Fibroblast of lung (primary cell): Measurements from ENCODE around the gene CLDN34. TPM values are rescaled to one million over a fixed set of nuclear protein-coding genes. Genes with fewer than 3 reads are reported as not detected.

Experiments used
- DNase-seq, 2 donors: peaks; one replicate each; pipeline versions ENCODE4 v3.0.0 to v3.0.0-alpha.2; 2010; ENCODE audit warnings: low read depth in 2 of 2
- H2AFZ ChIP-seq: 2 replicates; pipeline ENCODE4 v1.5.1; 2012; ENCODE audit warnings: low read length, control low read depth, inconsistent platforms
- H3K27ac ChIP-seq: 2 replicates; pipeline ENCODE4 v1.5.1; 2011; ENCODE audit warnings: low read length, control low read depth; ENCODE audit not compliant: insufficient read depth
- H3K27me3 ChIP-seq: 2 replicates; pipeline ENCODE4 v1.5.1; 2011; ENCODE audit warnings: mild to moderate bottlenecking, low read length; ENCODE audit not compliant: control insufficient read depth, insufficient read depth
- H3K36me3 ChIP-seq: 2 replicates; pipeline ENCODE4 v1.5.1; 2011; ENCODE audit warnings: low read length; ENCODE audit not compliant: control insufficient read depth, insufficient read depth
- H3K4me1 ChIP-seq: 2 replicates; pipeline ENCODE4 v1.5.1; 2011; ENCODE audit warnings: low read length; ENCODE audit not compliant: control insufficient read depth, insufficient read depth; ENCODE audit errors: extremely low read depth
- H3K4me2 ChIP-seq: 2 replicates; pipeline ENCODE4 v1.5.1; 2011; ENCODE audit warnings: low read length, control low read depth; ENCODE audit not compliant: insufficient read depth; ENCODE audit errors: extremely low read depth
- H3K4me3 ChIP-seq, 4 experiments: fragments of 200-600 bp in 1 of 4; sonication (generic) in 1 of 4; replicated peaks in 1 of 4; 2 replicates each; pipeline ENCODE4 v1.5.1; 2011 to 2016; ENCODE audit warnings: low read length in 4 of 4, low read depth in 3 of 4, mild to moderate bottlenecking in 3 of 4, control low read depth in 2 of 4, inconsistent platforms in 1 of 4, mixed read lengths in 1 of 4; ENCODE audit not compliant: insufficient read depth in 1 of 4; ENCODE audit errors: control extremely low read depth in 1 of 4
- H3K79me2 ChIP-seq: 2 replicates; pipeline ENCODE4 v1.5.1; 2012; ENCODE audit warnings: mild to moderate bottlenecking, low read length, inconsistent platforms; ENCODE audit not compliant: control insufficient read depth, insufficient read depth
- H3K9ac ChIP-seq: 2 replicates; pipeline ENCODE4 v1.5.1; 2011; ENCODE audit warnings: mild to moderate bottlenecking, low read length, control low read depth; ENCODE audit not compliant: insufficient read depth
- H3K9me3 ChIP-seq: 2 replicates; pipeline ENCODE4 v1.5.1; 2012; ENCODE audit warnings: low read depth, low read length; ENCODE audit not compliant: control insufficient read depth, insufficient read depth
- H4K20me1 ChIP-seq: 2 replicates; pipeline ENCODE4 v1.5.1; 2011; ENCODE audit warnings: low read length; ENCODE audit not compliant: control insufficient read depth, insufficient read depth; ENCODE audit errors: extremely low read depth
- CTCF ChIP-seq, 2 donors: IDR thresholded peaks in 1 of 2; conservative IDR thresholded peaks in 1 of 2; 1 replicate in 1 of 2; 2 replicates in 1 of 2; pipeline ENCODE4 v1.5.1; 2011 to 2012; ENCODE audit warnings: low read length in 2 of 2, control low read depth in 1 of 2, inconsistent platforms in 1 of 2, low read depth in 1 of 2, mild to moderate bottlenecking in 1 of 2
- EZH2 ChIP-seq: IDR thresholded peaks from 2 replicates; pipeline ENCODE4 v1.5.1; 2012; ENCODE audit warnings: low read length, control low read depth, mild to moderate bottlenecking; ENCODE audit errors: missing control alignments
- polyA plus RNA-seq, 2 donors: library from polyadenylated mRNA; depleted of rRNA in 1 of 2; stranded (reverse) in 1 of 2; unstranded in 1 of 2; fragments of >200 nt; gene quantifications; 2 replicates each; pipeline ENCODE4 v1.2.1, GENCODE V29; 2011 to 2012; ENCODE audit warnings: missing spikeins in 1 of 2
- total RNA-seq: library from RNA; depleted of rRNA; stranded (reverse); fragments of >200 nt; gene quantifications from 2 replicates; pipeline ENCODE4 v1.2.1, GENCODE V29; 2014

CLDN34 gene
- total and polyA plus RNA-seq, 2 donors (not counting 1 experiment from before 2014, with no cell fraction given), result not detected

GRCh38 chrX:10007621-10008020 lies 40.5 kb downstream of the CLDN34 start:
- no peaks in the 10 kb centered on the region for H3K36me3 ChIP-seq
- H3K79me2 ChIP-seq, result no peaks in the 10 kb centered on the region
- TF ChIP-seq CTCF (conservative IDR thresholded peaks at IDR 0.05 in 1 of 2, IDR thresholded peaks at IDR 0.05 in 1 of 2; ENCODE audit: low read depth in 1 of 2, low read length in 2 of 2), result no peak
- TF ChIP-seq EZH2, result no peak
- H3K4me1 ChIP-seq, result peaks cover 3% of the 10 kb centered on the region
- DNase-seq, result peak; percentile 42 to 68
- H2AFZ ChIP-seq, result no peak overlapping the region
- no peaks in the 10 kb centered on the region for H3K9me3 ChIP-seq
- H3K4me3 ChIP-seq, result no peak overlapping the region
- no peaks in the 10 kb centered on the region for H3K27me3 ChIP-seq
- H3K27ac ChIP-seq, result no peak overlapping the region
- no peak overlapping the region for H3K4me2 ChIP-seq
- H3K9ac ChIP-seq, result no peak overlapping the region
- no peaks in the 10 kb centered on the region for H4K20me1 ChIP-seq

DNA sequence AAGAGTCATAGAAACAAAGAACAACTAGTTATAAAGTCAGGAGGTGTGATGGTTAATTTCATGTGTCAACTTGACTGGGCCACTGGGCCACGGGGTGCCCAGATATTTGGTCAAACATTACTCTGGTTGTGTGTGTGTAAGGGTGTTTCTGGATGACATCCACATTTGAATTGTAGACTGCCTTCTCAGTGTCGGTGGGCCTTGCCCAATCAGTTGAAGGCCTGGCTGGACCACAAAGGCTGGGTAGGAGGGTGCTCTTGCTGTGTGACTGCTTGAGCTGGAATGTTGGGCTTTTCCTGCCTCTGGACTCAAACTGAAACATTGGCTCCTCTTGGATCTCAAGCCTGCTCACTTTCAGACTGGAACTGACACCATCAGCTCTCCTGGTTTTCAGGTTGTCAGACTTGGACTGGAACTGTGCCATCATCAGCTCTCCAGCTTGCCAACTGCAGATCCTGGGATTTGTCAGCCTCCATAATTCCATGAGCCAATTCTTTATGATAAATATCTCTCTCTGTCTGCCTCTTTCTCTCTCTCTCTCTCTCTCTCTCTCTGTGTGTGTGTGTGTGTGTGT lies 41.4 kb downstream of the CLDN34 start:
- peaks cover 3% of the 10 kb centered on the region for H3K4me1 ChIP-seq
- H3K4me2 ChIP-seq, result no peak overlapping the region
- H3K27ac ChIP-seq, result no peak overlapping the region
- TF ChIP-seq CTCF (conservative IDR thresholded peaks at IDR 0.05 in 1 of 2, IDR thresholded peaks at IDR 0.05 in 1 of 2; ENCODE audit: low read depth in 1 of 2, low read length in 2 of 2) (no peak), EZH2 (no peak)
- no peaks in the 10 kb centered on the region for H3K79me2 ChIP-seq
- peak in 1 of 2 donors; percentile 77 for DNase-seq
- H3K4me3 ChIP-seq, result no peak overlapping the region
- H3K9me3 ChIP-seq, result no peaks in the 10 kb centered on the region
- H4K20me1 ChIP-seq, result no peaks in the 10 kb centered on the region
- no peak overlapping the region for H3K9ac ChIP-seq
- H2AFZ ChIP-seq, result no peak overlapping the region
- no peaks in the 10 kb centered on the region for H3K36me3 ChIP-seq
- no peaks in the 10 kb centered on the region for H3K27me3 ChIP-seq

GRCh38 chrX:10009741-10010140 lies 42.6 kb downstream of the CLDN34 start:
- H3K4me1 ChIP-seq, result peaks cover 3% of the 10 kb centered on the region
- no peaks in the 10 kb centered on the region for H3K79me2 ChIP-seq
- no peaks in the 10 kb centered on the region for H3K27me3 ChIP-seq
- H2AFZ ChIP-seq, result no peak overlapping the region
- no peaks in the 10 kb centered on the region for H4K20me1 ChIP-seq
- DNase-seq, result no peak
- no peaks in the 10 kb centered on the region for H3K36me3 ChIP-seq
- no peaks in the 10 kb centered on the region for H3K9me3 ChIP-seq
- H3K27ac ChIP-seq, result no peak overlapping the region
- TF ChIP-seq EZH2, result no peak
- no peak for TF ChIP-seq CTCF (conservative IDR thresholded peaks at IDR 0.05 in 1 of 2, IDR thresholded peaks at IDR 0.05 in 1 of 2; ENCODE audit: low read depth in 1 of 2, low read length in 2 of 2)
- no peak overlapping the region for H3K4me3 ChIP-seq
- H3K4me2 ChIP-seq, result no peak overlapping the region
- H3K9ac ChIP-seq, result no peak overlapping the region
